ENCODE results near the gene LRRC57. TPM values are rescaled to one million over a fixed set of nuclear protein-coding genes. Genes with fewer than 3 reads are reported as not detected.

Gene LRRC57
- total RNA-seq, 6 donors from 2014 or later, result 24.0 to 48.2 (median 31.2) TPM

GRCh38 chr15:42582569-42583375, 34.2 kb upstream of the LRRC57 start:
- Histone ChIP-seq H3K9me3 (no peaks in the 10 kb centered on the region), H3K4me3 (no peak overlapping the region), H3K27ac (peak overlapping the region in 2 of 4 donors; percentile 85 to 86), H3K36me3 (peaks cover 0 to 9% (median 0%) of the 10 kb centered on the region in 4 donors), H3K27me3 (no peaks in the 10 kb centered on the region), H3K4me1 (peaks cover 20 to 43% (median 31%) of the 10 kb centered on the region in 4 donors)
- DNase-seq (no peak), ATAC-seq (ENCODE audit: low FRiP score in 2 of 2) (no peak)
- WGBS, 2 donors, result 82 to 92% methylated on average over 8 of the region's 8 CpGs
- no peak for TF ChIP-seq EP300 (IDR thresholded peaks at IDR 0.05)
- TF ChIP-seq POLR2A (IDR thresholded peaks at IDR 0.05), result no peak
- TF ChIP-seq CTCF (IDR thresholded peaks at IDR 0.05), result no peak
- TF ChIP-seq POLR2AphosphoS5 (IDR thresholded peaks at IDR 0.05), result no peak

GRCh38 chr15:42581272-42581730, 32.7 kb upstream of the LRRC57 start:
- H3K27ac ChIP-seq, result peak overlapping the region; percentile 67 to 86 (median 79)
- H3K27me3 ChIP-seq, result no peaks in the 10 kb centered on the region
- DNase-seq (peak; percentile 92 to 95), ATAC-seq (ENCODE audit: low FRiP score in 2 of 2) (peak; percentile 94 to 97)
- peak overlapping the region in 3 of 4 donors; percentile 37 to 51 (median 45) for H3K4me3 ChIP-seq
- H3K9me3 ChIP-seq, result no peaks in the 10 kb centered on the region
- 0 to 2% methylated on average over 19 to 37 of the region's 37 CpGs for WGBS, 2 donors
- peaks cover 0 to 4% (median 0%) of the 10 kb centered on the region in 4 donors for H3K36me3 ChIP-seq
- TF ChIP-seq POLR2AphosphoS5 (IDR thresholded peaks at IDR 0.05), result peak in 1 of 2 donors; percentile 65
- TF ChIP-seq POLR2A (IDR thresholded peaks at IDR 0.05), result peak in 3 of 4 donors; percentile 12 to 56 (median 24)
- peak in 1 of 6 experiments; percentile 24 for TF ChIP-seq CTCF (IDR thresholded peaks at IDR 0.05)
- TF ChIP-seq EP300 (IDR thresholded peaks at IDR 0.05), result no peak
- peaks cover 28 to 55% (median 45%) of the 10 kb centered on the region in 4 donors for H3K4me1 ChIP-seq

GRCh38 chr15:42578984-42579537, 30.5 kb upstream of the LRRC57 start:
- no peak overlapping the region for H3K4me3 ChIP-seq
- H3K9me3 ChIP-seq, result no peaks in the 10 kb centered on the region
- 75 to 85% methylated on average over 2 of the region's 2 CpGs for WGBS, 2 donors
- H3K27ac ChIP-seq, result no peak overlapping the region
- H3K36me3 ChIP-seq, result no peaks in the 10 kb centered on the region
- peaks cover 26 to 58% (median 49%) of the 10 kb centered on the region in 4 donors for H3K4me1 ChIP-seq
- TF ChIP-seq EP300 (IDR thresholded peaks at IDR 0.05) (no peak), CTCF (IDR thresholded peaks at IDR 0.05) (no peak), POLR2A (IDR thresholded peaks at IDR 0.05) (no peak)
- no peaks in the 10 kb centered on the region for H3K27me3 ChIP-seq
- ATAC-seq (ENCODE audit: low FRiP score in 2 of 2), result no peak
- no peak for DNase-seq

GRCh38 chr15:42577514-42578031, 29.0 kb upstream of the LRRC57 start:
- no peaks in the 10 kb centered on the region for H3K36me3 ChIP-seq
- H3K9me3 ChIP-seq, result no peaks in the 10 kb centered on the region
- ATAC-seq (ENCODE audit: low FRiP score in 2 of 2) (no peak), DNase-seq (no peak)
- WGBS, 2 donors, result 0 to 25% methylated on average over 1 of the region's 1 CpG
- peak overlapping the region in 1 of 4 donors; percentile 86 for H3K4me3 ChIP-seq
- H3K4me1 ChIP-seq, result peaks cover 18 to 47% (median 40%) of the 10 kb centered on the region in 4 donors
- H3K27ac ChIP-seq, result peak overlapping the region in 3 of 4 donors; percentile 23 to 92 (median 34)
- TF ChIP-seq POLR2AphosphoS5 (IDR thresholded peaks at IDR 0.05), result no peak
- no peak for TF ChIP-seq EP300 (IDR thresholded peaks at IDR 0.05)
- TF ChIP-seq POLR2A (IDR thresholded peaks at IDR 0.05), result no peak
- TF ChIP-seq CTCF (IDR thresholded peaks at IDR 0.05), result no peak
- no peaks in the 10 kb centered on the region for H3K27me3 ChIP-seq

Measured in upper lobe of left lung (tissue), 6 donors.